CD4-positive, alpha-beta T cell treated with Interleukin-2 at 100 ng/mL for 4 hours (primary cell): ENCODE data around the gene GLCE.
"Not testable (repeated sequence)": the region's sequence is repeated elsewhere in the genome, so short reads cannot be mapped to it uniquely, and the experiment has no call there.

Experiments used
- DNase-seq: peaks from one replicate; pipeline ENCODE4 v3.0.0-alpha.2; 2020; ENCODE audit warnings: low spot score

GLCE gene

DNA sequence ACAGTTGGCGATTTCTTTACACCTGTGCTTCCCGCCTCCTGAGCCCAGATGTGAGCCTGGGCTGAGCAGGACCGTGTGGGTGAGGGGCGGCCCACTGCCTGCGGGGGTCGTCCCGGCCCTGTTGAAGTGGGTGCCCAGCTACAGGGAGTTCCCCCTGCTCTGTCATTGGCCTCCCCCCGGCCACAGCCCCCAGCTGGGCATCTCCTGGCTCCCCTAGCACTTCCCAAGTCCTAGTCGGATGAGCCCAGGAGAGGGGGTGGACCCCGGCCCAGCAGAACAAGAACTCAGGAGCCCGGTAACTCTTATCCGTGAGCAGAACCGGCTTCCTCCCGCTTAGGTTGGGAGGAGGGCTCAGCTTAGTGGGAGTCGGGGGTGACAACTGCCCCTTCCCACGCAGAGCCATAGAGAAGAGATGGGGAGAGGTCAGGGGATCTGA lies 139.0 kb downstream of the GLCE start:
- no peak for DNase-seq

- DNase-seq = no peak
Measured at GRCh38 chr15:69299943-69300588, 139.6 kb downstream of the GLCE start.

DNA sequence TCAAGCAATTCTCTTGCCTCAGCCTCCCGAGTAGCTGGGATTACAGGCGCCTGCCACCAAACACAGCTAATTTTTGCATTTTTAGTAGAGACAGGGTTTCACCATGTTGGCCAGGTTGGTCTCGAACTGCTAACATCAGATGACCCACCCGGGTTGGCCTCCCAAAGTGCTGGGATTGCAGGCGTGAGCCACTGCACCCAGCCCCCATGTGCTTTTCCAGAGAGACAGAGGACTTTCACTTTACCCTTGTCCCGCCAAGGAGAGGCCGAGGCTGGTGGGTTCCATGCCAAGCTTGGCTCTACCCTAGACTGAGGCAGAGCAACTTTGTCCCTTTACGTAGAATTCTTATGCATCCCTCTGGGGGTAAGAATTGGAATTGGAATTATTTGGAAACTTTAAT lies 140.7 kb downstream of the GLCE start:
- DNase-seq = not testable (repeated sequence)

- not testable (repeated sequence) for DNase-seq
Measured at GRCh38 chr15:69302087-69302486, 141.7 kb downstream of the GLCE start.

DNA sequence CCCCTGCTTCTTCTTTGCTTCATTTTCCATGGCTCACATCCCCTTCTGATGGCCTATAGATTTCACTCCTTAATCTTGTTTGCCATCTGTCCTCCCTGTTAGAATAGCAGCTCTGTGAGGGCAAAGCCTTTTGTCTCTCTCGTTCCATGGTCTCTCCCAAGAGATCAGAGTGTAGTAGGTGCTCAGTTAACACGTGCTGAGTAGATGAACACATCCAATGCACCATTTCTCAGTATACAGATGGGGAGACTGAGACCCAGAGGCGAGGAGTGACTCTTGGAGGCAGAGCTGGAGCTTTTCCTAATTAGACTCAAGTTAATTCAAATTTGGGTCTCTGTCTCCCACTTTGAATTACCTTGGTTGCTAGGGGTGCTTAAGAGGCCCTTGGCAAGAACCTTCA lies 142.5 kb downstream of the GLCE start:
- DNase-seq = no peak

DNA sequence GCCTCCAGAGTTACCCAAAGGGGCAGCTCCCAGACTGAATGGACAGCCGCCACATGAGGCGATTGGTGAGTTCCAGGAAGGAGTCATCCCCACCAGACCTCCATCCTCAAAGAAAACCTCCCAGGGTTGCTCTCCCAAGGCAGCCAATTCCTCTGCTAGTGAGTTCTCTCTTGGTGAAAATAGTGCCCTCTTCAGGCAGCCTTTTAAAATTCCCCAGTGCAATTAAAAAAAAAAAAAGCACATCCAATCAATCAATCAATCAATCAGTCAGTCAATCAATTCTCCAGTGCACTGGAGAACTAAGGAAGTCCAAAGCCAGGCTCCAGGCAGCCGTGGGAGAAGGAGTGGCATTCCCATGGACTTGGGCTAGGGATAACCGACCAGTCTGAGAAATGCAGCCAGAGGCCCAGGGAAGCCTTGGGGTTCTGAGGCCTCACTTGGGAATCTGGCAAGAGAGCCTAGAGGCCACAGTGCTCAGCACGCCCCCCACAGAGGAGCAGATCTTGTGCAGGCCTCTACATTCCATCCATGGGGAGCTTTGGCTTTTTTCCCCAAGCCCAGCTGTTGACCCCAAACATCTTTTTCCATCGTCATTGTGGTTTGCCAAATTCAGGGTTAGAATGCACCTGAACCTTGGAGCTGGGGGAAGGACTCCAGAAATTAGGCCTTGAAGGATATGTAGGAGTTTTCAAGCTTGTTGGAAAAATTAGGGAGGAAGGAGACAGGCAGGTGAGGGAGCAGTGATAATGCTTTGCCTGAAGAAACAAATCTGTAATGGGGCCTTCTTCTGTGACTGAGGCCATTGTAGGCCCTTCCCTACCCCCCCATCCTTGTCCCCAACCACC lies 143.1 kb downstream of the GLCE start:
- DNase-seq = no peak

DNA sequence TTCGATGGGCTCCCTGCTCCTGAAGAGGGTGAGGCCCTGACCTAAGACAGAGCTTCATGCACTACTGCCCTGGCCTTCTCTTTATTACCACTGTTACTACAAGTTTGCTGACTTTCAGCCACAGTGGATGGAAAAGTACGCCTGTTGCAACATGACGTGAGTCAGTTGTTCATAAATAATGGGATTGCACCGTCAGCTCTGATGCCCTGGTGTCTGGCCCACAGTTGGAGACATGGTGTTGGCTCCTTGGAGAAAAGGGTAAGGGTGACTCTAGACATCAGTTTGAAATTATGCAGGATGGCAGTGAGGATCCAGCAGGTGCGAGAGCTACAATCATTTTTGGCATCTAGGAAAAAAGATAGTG lies 143.7 kb downstream of the GLCE start:
- DNase-seq = no peak

DNA sequence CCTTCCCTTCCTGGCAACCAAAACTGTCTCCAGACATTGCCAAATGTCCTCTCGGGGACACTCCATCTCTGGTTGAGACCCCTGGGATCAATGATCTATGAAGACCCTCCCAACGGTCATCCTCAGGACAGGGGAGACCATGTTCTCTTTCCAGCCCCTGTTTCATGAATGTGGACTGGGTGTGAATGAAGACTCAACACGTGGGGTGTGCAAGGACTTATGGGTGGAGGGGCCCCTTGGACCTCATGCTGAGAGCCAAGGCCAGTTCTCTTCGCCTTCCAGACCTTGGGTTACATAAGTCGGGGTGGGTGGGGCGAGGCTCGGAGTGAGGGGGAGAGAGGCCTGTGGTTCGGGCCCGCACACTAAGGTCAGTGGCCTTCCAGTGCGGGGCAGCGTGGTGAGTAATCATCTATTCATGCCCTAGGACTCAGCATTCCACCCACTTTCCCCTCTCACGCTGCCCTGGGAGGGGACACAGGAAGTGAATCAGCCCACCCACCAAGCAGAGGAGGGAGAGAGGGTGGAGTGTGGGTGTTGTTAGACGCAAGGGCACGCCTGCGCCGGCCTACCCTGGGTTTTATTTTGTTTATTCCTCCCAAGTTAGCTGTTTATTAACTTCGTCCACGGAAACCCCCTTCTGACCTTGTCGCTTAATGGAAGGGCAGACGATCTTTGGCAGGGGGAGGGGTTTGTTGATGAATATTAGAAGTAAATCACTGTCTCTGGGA lies 144.9 kb downstream of the GLCE start:
- no peak for DNase-seq

- DNase-seq = no peak
Measured at GRCh38 chr15:69305933-69306568, 145.6 kb downstream of the GLCE start.

- DNase-seq = no peak
Measured at GRCh38 chr15:69307939-69308338, 147.5 kb downstream of the GLCE start.

DNA sequence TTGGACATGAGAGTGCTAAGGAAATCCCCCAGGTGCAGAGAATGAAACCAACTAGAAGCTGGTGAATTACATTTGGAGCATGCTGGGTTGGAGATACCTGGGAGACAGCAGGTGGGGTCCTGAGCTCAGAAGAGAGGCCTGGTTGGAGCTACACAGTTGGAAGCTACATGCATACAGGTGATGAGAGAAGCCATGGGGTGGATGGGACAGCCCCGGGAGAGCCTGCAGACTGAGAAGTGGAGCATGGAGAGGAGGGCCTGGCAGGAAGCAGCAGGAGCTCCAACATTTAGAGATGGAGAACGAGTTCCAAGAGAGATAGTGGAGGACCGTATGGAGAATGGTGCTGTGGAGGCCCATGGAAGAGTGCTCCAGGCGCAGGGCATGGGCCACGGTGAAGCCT lies 148.5 kb downstream of the GLCE start:
- DNase-seq = no peak

- no peak for DNase-seq
Measured at GRCh38 chr15:69311319-69311721, 150.9 kb downstream of the GLCE start.

DNA sequence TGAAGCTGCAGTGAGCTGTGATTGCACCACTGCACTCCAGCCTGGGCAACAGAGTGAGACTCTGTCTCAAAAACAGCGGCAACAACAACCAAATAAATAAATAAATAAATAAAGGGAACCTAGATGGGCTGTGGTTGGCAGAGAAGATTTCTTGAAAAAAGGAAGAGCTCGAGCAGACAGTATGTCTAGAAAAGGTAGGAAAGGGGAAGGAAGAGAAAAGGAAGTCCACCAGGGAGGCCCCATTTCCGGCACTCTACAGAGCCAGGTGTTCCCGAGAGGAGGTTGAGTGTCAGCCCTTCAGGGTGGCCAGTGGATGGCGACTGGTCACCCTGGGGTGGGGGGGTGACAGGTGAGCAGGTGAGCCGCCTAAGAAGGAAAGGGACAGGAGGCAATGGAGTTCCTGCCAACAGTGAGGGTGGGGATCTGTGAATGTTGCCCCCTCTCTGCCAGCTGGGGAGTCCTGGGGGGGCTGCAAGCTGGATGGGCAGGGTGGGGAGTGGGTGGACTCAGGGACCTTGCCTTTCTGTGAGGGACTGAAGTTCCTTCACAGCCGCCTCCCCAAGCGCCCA lies 153.1 kb downstream of the GLCE start:
- DNase-seq = no peak

DNA sequence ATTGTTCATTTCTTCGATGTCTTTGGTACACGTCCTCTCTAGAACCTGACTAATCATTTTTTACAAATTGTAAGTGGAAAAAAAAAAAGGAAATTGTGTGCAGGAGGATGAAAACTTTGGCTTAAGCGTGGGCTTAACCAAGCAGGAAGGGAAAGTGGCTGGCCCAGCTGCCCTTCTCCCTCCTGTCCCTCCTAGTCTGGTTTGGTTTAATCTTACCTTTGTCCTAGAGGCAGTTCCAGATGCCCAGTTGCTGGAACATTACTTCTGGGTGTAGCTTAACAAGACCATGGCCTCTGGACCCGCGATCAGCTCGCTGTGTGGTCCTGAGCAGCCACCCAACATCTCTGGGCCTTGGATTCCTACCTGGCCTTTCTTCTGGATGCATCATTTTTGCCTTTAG lies 153.7 kb downstream of the GLCE start:
- no peak for DNase-seq

GRCh38 chr15:69314736-69315135 lies 154.3 kb downstream of the GLCE start:
- DNase-seq = no peak

- no peak for DNase-seq
Measured at GRCh38 chr15:69315402-69316110, 155.1 kb downstream of the GLCE start.

- DNase-seq = no peak
Measured at GRCh38 chr15:69316291-69316690, 155.9 kb downstream of the GLCE start.

GRCh38 chr15:69317392-69317841 lies 157.0 kb downstream of the GLCE start:
- DNase-seq = no peak

DNA sequence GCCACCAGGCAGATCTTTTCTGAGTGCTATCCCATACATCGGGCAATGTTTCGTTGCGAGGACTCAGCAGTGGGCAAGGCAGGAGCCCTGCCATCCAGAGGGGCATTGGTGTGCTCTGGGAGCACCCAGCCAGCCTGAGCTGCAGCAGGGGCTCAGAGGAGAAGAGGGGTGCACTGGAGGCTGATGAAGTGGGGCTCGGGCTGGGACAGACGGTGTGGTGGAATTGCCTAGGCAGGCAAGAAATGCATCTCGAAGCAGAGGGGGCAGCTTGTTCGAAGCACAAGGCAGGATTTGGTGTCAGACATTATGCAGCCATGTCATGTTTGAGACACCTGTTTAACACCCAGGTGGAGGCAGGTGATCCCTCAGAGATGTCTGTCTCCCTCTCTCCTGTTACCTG lies 157.6 kb downstream of the GLCE start:
- DNase-seq = no peak

- no peak for DNase-seq
Measured at GRCh38 chr15:69319384-69320375, 159.2 kb downstream of the GLCE start.
